ENCODE data around the gene KCTD2. TPM values are rescaled to one million over a fixed set of nuclear protein-coding genes. Genes with fewer than 3 reads are reported as not detected.
"Not testable (repeated sequence)": the region's sequence is repeated elsewhere in the genome, so short reads cannot be mapped to it uniquely, and the experiment has no call there.

Gene KCTD2
- total RNA-seq, 2 donors from 2014 or later: 14.8 to 18.1 TPM

GRCh38 chr17:75003070-75003956 lies 43.7 kb upstream of the KCTD2 start:
- no peak for TF ChIP-seq CTCF (IDR thresholded peaks at IDR 0.05)
- H3K36me3 ChIP-seq: no peaks in the 10 kb centered on the region
- intact Hi-C loops (cut with DNase I): no loop called here

GRCh38 chr17:75003957-75004355 lies 43.1 kb upstream of the KCTD2 start:
- intact Hi-C loops (cut with DNase I): no loop called here
- H3K36me3 ChIP-seq: no peaks in the 10 kb centered on the region
- no peak for DNase-seq
- H3K4me1 ChIP-seq: no peaks in the 10 kb centered on the region
- no peak overlapping the region for H3K27ac ChIP-seq
- no peaks in the 10 kb centered on the region for H3K9me3 ChIP-seq
- H3K9ac ChIP-seq (ENCODE audit: low read depth in 2 of 2, low read length in 2 of 2): no peak overlapping the region
- no peak overlapping the region for H3K4me3 ChIP-seq
- TF ChIP-seq CTCF (IDR thresholded peaks at IDR 0.05): no peak
- H3K27me3 ChIP-seq: no peaks in the 10 kb centered on the region

More at GRCh38 chr17:75003070-75003956, 43.7 kb upstream of the KCTD2 start:
- H3K27me3 ChIP-seq: no peaks in the 10 kb centered on the region
- H3K4me1 ChIP-seq: no peaks in the 10 kb centered on the region
- peak overlapping the region in 1 of 2 donors; percentile 24 for H3K9ac ChIP-seq (ENCODE audit: low read depth in 2 of 2, low read length in 2 of 2)
- no peaks in the 10 kb centered on the region for H3K9me3 ChIP-seq
- H3K27ac ChIP-seq: no peak overlapping the region
- no peak overlapping the region for H3K4me3 ChIP-seq
- DNase-seq: no peak

- no peak overlapping the region for H3K4me3 ChIP-seq
- DNase-seq: no peak
- no peak overlapping the region for H3K9ac ChIP-seq (ENCODE audit: low read depth in 2 of 2, low read length in 2 of 2)
- H3K27ac ChIP-seq: no peak overlapping the region
- H3K27me3 ChIP-seq: no peaks in the 10 kb centered on the region
- intact Hi-C loops (cut with DNase I): no loop called here
- no peaks in the 10 kb centered on the region for H3K36me3 ChIP-seq
- H3K9me3 ChIP-seq: no peaks in the 10 kb centered on the region
- TF ChIP-seq CTCF (IDR thresholded peaks at IDR 0.05): no peak
- H3K4me1 ChIP-seq: no peaks in the 10 kb centered on the region
These were observed 42.7 kb upstream of the KCTD2 start for GRCh38 chr17:75004371-75004770.

- no peak overlapping the region for H3K27ac ChIP-seq
- no peak for TF ChIP-seq CTCF (IDR thresholded peaks at IDR 0.05)
- no peaks in the 10 kb centered on the region for H3K27me3 ChIP-seq
- no peaks in the 10 kb centered on the region for H3K36me3 ChIP-seq
- H3K9me3 ChIP-seq: no peaks in the 10 kb centered on the region
- intact Hi-C loops (cut with DNase I): loop anchor here (5.0 kb wide), 1 partner anchor 43 kb away; no protein-coding TSS in a partner anchor
- no peak overlapping the region for H3K9ac ChIP-seq (ENCODE audit: low read depth in 2 of 2, low read length in 2 of 2)
- no peaks in the 10 kb centered on the region for H3K4me1 ChIP-seq
- DNase-seq: no peak
- no peak overlapping the region for H3K4me3 ChIP-seq
These were observed 41.7 kb upstream of the KCTD2 start for GRCh38 chr17:75005291-75005690.

GRCh38 chr17:75006084-75006483 lies 40.9 kb upstream of the KCTD2 start:
- not testable (repeated sequence) for H3K4me3 ChIP-seq; H3K9me3 ChIP-seq; H3K27ac ChIP-seq; DNase-seq; H3K27me3 ChIP-seq; H3K9ac ChIP-seq (ENCODE audit: low read depth in 2 of 2, low read length in 2 of 2); H3K4me1 ChIP-seq; H3K36me3 ChIP-seq
- intact Hi-C loops (cut with DNase I): loop anchor here (5.0 kb wide), 1 partner anchor 44 kb away; no protein-coding TSS in a partner anchor

- no peak overlapping the region for H3K9ac ChIP-seq (ENCODE audit: low read depth in 2 of 2, low read length in 2 of 2)
- no peaks in the 10 kb centered on the region for H3K9me3 ChIP-seq
- H3K36me3 ChIP-seq: no peaks in the 10 kb centered on the region
- H3K4me3 ChIP-seq: no peak overlapping the region
- H3K4me1 ChIP-seq: peaks cover 3% of the 10 kb centered on the region
- TF ChIP-seq CTCF (IDR thresholded peaks at IDR 0.05): no peak
- no peak for DNase-seq
- no peak overlapping the region for H3K27ac ChIP-seq
- no peaks in the 10 kb centered on the region for H3K27me3 ChIP-seq
- intact Hi-C loops (cut with DNase I): loop anchor here (5.0 kb wide), 1 partner anchor 44 kb away; no protein-coding TSS in a partner anchor
These were observed 40.4 kb upstream of the KCTD2 start for GRCh38 chr17:75006653-75007052.

Measured in colonic mucosa (tissue), 4 donors.